GM19328 (cell line): Measurements from ENCODE around the gene YARS1.

Experiments used
- ATAC-seq: cut with Tn5 transposase; IDR thresholded peaks from one replicate; pipeline ENCODE4 v1.9.1; 2021; ENCODE audit warnings: mild to moderate bottlenecking, moderate library complexity; ENCODE audit not compliant: unreplicated experiment

Gene YARS1

GRCh38 chr1:32748348-32748747 lies 68.8 kb downstream of the YARS1 start:
- ATAC-seq = no peak

DNA sequence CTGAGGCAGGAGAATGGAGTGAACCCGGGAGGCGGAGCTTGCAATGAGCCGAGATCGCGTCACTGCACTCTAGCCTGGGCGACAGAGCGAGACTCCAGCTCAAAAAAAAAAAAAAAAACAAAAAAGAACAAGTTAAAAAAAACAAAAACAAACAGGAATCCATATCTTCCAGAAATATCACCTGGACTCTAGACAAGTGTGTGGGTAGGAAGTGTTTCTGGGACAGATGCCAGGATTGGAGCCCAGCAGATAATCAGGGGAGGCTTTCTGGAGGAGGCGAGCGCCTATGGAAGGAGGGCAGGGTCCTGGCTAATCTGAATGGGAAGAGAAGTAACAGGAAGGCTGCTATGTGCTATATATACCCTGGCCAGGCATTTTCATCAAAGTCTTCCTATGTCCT lies 71.0 kb downstream of the YARS1 start:
- ATAC-seq = no peak

GRCh38 chr1:32744071-32744425 lies 73.1 kb downstream of the YARS1 start:
- ATAC-seq = no peak

GRCh38 chr1:32743380-32744070 lies 73.6 kb downstream of the YARS1 start:
- ATAC-seq = no peak

GRCh38 chr1:32742956-32743355 lies 74.2 kb downstream of the YARS1 start:
- no peak for ATAC-seq

DNA sequence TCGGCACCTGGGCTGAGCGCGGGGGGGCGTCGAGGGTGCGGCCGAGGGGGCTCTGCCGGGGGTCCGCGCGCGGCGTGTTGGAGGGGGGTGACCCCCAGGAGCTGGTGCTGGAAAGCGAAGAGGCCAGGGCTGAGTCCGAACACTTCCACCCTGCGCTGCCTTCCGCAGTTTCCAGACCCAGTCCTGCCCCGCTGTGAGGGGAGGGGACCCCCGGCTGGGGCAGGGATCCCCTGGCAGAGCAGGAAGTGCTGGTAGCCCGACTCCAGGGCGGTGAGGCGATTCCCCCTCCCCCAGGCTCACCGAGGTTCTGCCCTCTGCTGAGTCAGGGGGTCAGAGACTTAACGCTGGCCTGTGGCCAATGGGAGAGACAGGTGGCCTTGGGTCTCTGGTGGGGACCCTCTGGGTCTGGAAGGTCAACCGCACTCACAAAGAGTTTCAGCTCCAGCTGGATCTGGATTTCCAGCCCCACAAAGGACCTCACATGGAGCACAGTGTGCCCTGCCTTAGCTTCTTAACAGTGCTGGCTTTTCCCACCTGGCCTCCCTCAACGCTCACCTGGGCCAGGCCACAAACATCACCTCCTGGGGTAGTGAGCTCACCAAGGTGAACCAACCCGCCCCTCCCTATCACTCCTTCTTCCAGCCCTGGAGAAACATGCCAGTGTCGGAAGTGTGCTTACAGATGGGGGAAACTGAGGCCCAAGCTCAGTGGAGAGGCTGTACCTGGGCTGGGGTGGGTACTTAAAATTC lies 74.8 kb downstream of the YARS1 start:
- no peak for ATAC-seq

GRCh38 chr1:32741413-32742198 lies 75.6 kb downstream of the YARS1 start:
- no peak for ATAC-seq

DNA sequence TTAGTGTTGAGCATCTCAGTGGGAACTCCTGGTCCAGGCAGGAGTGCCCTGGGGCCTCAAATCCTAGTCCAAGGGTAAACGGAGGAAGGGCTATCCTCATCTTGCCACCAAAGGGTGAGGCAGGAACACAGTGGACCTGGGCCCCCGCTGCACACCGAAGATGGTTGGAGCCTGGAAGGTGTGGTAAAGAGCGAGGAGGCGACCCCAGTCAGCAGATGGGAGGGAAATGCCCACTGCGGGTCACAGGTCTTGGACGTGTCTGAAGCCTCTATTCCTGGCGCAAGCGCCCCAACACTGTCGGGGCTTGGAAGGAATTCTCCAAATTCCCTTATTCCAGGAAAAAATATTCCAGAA lies 76.1 kb downstream of the YARS1 start:
- ATAC-seq = no peak

DNA sequence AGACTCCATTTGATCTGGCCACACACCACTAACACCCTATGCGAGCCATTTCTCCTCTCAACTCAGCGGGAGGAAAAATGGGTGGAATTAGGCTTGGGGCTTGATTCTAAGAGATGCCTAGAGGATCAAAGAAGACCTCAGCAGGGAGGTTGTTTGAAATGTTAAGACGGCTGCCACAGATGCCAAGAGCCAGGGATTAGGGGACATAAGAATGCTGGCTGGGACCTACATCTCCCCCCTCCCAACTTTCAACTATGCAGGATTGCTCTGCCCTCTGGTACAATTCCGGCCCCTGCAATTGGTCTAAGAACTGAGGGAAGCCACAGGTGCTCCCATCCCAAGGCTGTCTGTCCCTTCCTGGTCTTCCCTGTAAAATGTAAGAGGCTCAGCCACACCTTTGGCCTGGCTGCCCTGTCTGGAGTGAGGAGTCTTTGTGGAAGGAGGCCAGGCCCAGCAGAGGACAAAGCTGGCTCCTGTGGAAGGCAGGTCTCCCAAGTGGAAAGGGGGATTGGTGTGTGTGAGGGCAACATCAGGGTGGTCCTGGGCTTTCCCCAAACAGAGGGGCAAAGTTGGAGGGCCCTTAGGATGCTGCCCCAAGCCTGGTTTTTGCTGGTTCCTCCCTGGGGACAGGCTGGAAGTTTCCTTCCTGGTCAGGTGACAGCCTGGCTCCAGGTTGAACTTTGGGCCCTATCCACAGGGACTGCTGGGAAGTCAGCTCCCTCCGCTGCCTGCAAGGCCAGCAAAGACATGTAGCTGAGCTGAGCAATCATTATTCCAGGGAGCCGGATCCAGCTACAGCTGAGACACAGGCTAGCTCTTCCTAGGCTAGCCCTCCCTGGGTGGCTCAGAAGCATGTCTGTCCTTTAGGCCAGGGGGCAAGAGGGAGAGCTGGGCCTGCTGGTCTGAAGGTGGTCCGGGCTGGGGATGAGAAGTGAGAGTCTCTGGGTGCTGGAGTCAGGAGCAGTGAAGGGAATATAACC lies 80.1 kb downstream of the YARS1 start:
- ATAC-seq = no peak

DNA sequence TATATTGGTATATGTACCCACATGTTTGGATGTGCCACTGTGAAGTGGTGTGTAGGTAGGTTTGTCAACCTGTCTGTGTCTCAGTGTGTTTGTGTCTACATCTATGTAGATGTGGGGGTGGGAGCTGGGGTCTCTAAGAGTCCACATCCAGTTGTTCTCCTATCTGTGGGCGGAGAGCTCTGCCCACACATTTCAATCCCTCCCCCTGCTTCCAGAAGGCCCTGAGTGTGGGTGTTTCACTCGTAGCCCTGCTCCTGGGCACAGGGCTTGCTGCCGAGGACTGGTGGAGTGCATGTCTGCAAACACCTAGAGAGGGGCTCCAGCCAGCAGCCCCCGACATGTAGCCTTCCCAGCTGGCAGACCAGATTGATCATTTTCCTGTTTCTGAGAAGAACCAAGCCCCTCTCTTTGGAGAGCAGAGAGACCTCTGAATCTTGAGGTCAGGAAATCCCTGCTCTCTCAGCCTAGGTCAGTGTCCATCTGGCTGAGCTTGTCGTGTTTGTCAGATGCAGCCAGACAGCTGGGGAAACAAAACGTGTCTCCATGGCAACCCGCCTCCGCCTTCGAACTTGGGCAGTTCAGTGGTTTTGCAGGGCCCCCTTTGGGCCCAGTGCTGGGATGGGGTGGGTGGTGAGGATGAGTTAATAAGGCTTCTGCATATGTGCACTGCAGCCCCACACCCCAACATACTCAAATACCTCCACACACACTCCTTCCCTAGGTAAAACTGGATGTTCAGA lies 83.4 kb downstream of the YARS1 start:
- ATAC-seq = no peak

DNA sequence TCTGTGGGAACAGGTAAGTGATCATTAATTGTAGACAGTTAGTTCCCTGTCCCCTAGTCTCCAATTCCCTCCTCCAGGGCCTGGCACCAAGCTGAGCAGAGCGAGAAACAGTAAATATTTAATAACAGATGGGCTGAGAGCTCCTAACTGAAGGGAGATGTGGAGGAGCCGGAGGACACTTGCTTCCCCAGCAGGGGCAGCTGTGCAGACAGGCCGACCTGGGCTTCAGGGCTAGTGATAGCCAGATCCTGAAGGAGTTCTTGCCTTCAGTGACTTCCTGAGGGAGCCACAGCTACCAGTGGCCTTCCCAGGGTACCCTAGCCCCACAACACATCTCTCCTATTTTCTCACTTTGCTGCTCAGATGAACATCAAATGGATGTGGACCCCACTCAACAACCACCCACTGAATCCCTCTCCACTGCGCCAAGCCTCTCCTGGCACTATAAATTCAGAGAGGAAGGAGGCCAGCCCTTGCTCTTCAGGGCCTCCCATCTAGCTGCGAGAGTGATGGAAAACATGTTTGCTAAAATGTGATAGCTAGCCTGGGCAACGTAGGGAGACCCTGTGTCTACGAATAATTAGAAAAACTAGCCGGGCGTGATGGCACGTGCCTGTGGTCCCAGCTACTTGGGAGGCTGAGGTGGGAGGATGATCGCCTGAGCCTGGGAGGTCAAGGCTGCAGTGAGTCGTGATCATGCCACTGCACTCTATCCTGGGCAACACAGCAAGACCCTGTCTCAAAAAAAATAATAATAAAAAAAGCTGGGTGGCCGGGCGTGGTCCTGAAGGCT lies 87.7 kb downstream of the YARS1 start:
- ATAC-seq = no peak

- ATAC-seq = no peak
These were observed 88.6 kb downstream of the YARS1 start for GRCh38 chr1:32728413-32729077.

GRCh38 chr1:32727876-32728275 lies 89.3 kb downstream of the YARS1 start:
- ATAC-seq = no peak

GRCh38 chr1:32725615-32725982 lies 91.6 kb downstream of the YARS1 start:
- no peak for ATAC-seq
